Mucosa of gallbladder (tissue), 1 donor: ENCODE results near the gene SLC66A1. TPM values are rescaled to one million over a fixed set of nuclear protein-coding genes. Genes with fewer than 3 reads are reported as not detected.

ENCODE experiments used
- DNase-seq: peaks from one replicate; pipeline ENCODE4 v3.0.0-alpha.2; 2020; ENCODE audit warnings: low spot score
- total RNA-seq: library from RNA; stranded (reverse); gene quantifications from one replicate; pipeline ENCODE4 v1.2.1, GENCODE V29; 2021
- donor health status: DM: no; HTN: no; CAD: no.

SLC66A1 gene
- total RNA-seq, 1 donor from 2014 or later: 19.9 TPM

DNA sequence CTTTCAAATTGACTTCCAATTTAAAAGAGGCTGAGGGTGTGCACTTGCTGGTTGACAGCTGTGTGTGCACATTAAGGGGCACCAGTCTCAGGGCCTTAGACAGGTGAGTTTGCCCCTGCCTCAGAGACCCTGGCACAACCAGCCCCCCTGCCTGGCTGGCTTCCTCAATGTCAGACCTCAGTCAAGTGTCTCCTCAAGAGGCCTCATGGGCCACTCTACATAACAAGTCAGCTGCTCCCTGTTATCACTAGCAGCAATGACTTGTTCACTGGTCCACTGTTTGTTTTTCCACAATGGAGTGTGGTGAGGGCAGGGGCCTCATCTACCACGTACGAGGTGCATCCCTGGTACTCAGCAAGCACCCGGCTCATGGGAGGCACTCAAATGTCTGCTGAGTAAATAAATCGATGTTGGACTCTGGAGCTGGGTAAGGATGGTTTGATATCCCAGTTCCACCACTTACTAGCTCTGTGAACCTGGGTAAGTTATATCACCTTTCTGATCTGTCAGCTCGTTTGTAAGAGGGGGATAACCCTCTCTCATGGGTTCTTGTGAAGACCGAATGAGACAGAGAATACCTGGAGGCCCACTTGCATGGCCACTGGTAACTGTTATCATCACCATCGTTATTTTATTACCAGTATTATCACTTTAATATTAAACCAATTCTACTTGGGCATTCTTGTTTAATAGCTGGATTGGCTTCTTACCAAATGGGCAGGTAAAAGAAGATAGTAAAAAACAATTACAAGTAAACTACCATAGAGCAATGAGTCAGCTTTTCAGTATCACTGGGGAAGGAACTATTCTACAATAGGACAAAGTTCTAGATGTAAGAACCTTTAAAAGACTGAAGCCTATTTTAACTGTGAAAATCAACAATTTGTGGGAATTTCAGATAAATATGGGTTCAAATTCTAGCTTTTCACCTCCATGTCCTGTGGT, 64.6 kb downstream of the SLC66A1 start:
- no peak for DNase-seq

GRCh38 chr1:19377812-19378718, 65.9 kb downstream of the SLC66A1 start:
- peak; percentile 53 for DNase-seq

Other genes starting within 250 kb of the SLC66A1 start
- gene UBR4, start 102.1 kb upstream of the SLC66A1 start, total RNA-seq: 167 TPM
- 38.8 TPM for gene EMC1, start 60.8 kb upstream of the SLC66A1 start, total RNA-seq
- 14.2 TPM for gene MRTO4, start 60.5 kb upstream of the SLC66A1 start, total RNA-seq
- 390 TPM for gene AKR7A3, start 23.6 kb upstream of the SLC66A1 start, total RNA-seq
- 104 TPM for gene AKR7A2, start 182 bp upstream of the SLC66A1 start, total RNA-seq
- 255 TPM for gene CAPZB, start 173.2 kb downstream of the SLC66A1 start, total RNA-seq